ENCODE data around the gene GLYATL3. TPM values are rescaled to one million over a fixed set of nuclear protein-coding genes. Genes with fewer than 3 reads are reported as not detected.

Gene GLYATL3
- total and polyA plus RNA-seq, 2 of the 4 experiments (the other 2 are of a cell fraction): not detected

GRCh38 chr6:49565261-49565660 is 65.5 kb downstream of the GLYATL3 start:
- Histone ChIP-seq H2AK5ac (ENCODE audit: low read depth, low read length) (no peak overlapping the region), H3K9ac (ENCODE audit: low read depth, low read length) (no peak overlapping the region), H4K8ac (ENCODE audit: low read depth in 2 of 2, low read length in 2 of 2) (no peak overlapping the region), H3K36me3 (ENCODE audit: control insufficient read depth, insufficient read depth, low read length) (no peaks in the 10 kb centered on the region), H3K14ac (replicated peaks; ENCODE audit: low read depth, low read length) (no peak overlapping the region), H3K9me3 (ENCODE audit: control insufficient read depth, insufficient read depth, low read length) (no peaks in the 10 kb centered on the region), H3K27me3 (ENCODE audit: control insufficient read depth, insufficient read depth, low read length) (no peaks in the 10 kb centered on the region), H3K4ac (ENCODE audit: low read depth, low read length) (no peak overlapping the region), H2AFZ (replicated peaks; ENCODE audit: low read length, poor library complexity) (no peak overlapping the region), H2BK120ac (ENCODE audit: low read depth, low read length) (no peak overlapping the region), H4K5ac (ENCODE audit: low read depth, low read length) (no peak overlapping the region), H3K79me1 (ENCODE audit: low read depth in 1 of 2, low read length in 2 of 2) (no peaks in the 10 kb centered on the region), H2BK15ac (ENCODE audit: low read depth, low read length) (no peak overlapping the region), H3K56ac (ENCODE audit: extremely low read depth, insufficient read depth, low read length) (no peak overlapping the region), H3K18ac (ENCODE audit: low read depth, low read length) (no peak overlapping the region), H2BK5ac (ENCODE audit: low read depth, low read length, poor library complexity, severe bottlenecking) (no peak overlapping the region), H2BK20ac (ENCODE audit: low read depth, low read length) (no peak overlapping the region), H4K91ac (ENCODE audit: insufficient read depth, low read depth, low read length) (no peak overlapping the region), H3K27ac (ENCODE audit: insufficient read depth, low read length) (no peak overlapping the region), H3K4me1 (ENCODE audit: control insufficient read depth, insufficient read depth, low read length) (no peaks in the 10 kb centered on the region), H4K20me1 (ENCODE audit: insufficient read depth, low read length) (no peaks in the 10 kb centered on the region), H3K23ac (ENCODE audit: low read depth, low read length) (no peak overlapping the region), H3K4me3 (ENCODE audit: insufficient read depth, low read depth, low read length) (no peak overlapping the region), H3K4me2 (ENCODE audit: low read depth, low read length) (no peak overlapping the region), H2AK9ac (replicated peaks; ENCODE audit: low read depth, low read length, poor library complexity) (no peak overlapping the region), H3K9me1 (ENCODE audit: insufficient read depth, low read length) (no peaks in the 10 kb centered on the region)
- in situ Hi-C loops (cut with MboI; ENCODE audit: low sequenced_read_pairs): no loop called here
- no TSS peak for BruUV-seq (replicated peaks)
- ATAC-seq (ENCODE audit: low read depth) (no peak), DNase-seq (no peak)
- no peak for TF ChIP-seq ELK1 (IDR thresholded peaks at IDR 0.05; ENCODE audit: borderline replicate concordance, low read depth, low read length)
- dilution Hi-C loops (cut with HindIII; ENCODE audit: low sequenced_read_pairs, unreplicated experiment): no loop called here
- no CpG with 5 or more reads among the region's 2 CpGs for WGBS, 2 experiments (ENCODE audit: extremely low coverage in 2 of 2, insufficient read length in 1 of 2)
- POLR2A ChIA-PET (ENCODE audit: unreplicated experiment): no interaction called here
- CTCF ChIA-PET: interaction anchor here (0.7 kb wide), 1 partner anchor 22 kb away, joined by 3 read pairs; no protein-coding TSS in a partner anchor
- intact Hi-C loops (cut with micrococcal nuclease): no loop called here

All from IMR-90 (cell line).